ENCODE measurements around the gene PLOD3.

Gene PLOD3

GRCh38 chr7:101167645-101168411, 49.6 kb downstream of the PLOD3 start:
- ATAC-seq: no peak

GRCh38 chr7:101166909-101167644, 50.3 kb downstream of the PLOD3 start:
- no peak for ATAC-seq
- 0 out of 2 replicates have a peak, but pooled peaks have one; percentile 63 for TF ChIP-seq CSRNP3 (CRISPR knock-in tag; IDR thresholded peaks at IDR 0.05)
- TF ChIP-seq ZNF8 (CRISPR knock-in tag; IDR thresholded peaks at IDR 0.05): no peak
- TF ChIP-seq ZNF70 (CRISPR knock-in tag; IDR thresholded peaks at IDR 0.05): 0 out of 2 replicates have a peak, but pooled peaks have one; percentile 2
- no peak for TF ChIP-seq POU6F1 (CRISPR knock-in tag; IDR thresholded peaks at IDR 0.05; ENCODE audit: borderline replicate concordance, low read depth)
- TF ChIP-seq PATZ1 (CRISPR knock-in tag; IDR thresholded peaks at IDR 0.05; ENCODE audit: borderline replicate concordance): peak; percentile 28; the same call in 1 of the 2 replicates
- TF ChIP-seq, protein P1, sequence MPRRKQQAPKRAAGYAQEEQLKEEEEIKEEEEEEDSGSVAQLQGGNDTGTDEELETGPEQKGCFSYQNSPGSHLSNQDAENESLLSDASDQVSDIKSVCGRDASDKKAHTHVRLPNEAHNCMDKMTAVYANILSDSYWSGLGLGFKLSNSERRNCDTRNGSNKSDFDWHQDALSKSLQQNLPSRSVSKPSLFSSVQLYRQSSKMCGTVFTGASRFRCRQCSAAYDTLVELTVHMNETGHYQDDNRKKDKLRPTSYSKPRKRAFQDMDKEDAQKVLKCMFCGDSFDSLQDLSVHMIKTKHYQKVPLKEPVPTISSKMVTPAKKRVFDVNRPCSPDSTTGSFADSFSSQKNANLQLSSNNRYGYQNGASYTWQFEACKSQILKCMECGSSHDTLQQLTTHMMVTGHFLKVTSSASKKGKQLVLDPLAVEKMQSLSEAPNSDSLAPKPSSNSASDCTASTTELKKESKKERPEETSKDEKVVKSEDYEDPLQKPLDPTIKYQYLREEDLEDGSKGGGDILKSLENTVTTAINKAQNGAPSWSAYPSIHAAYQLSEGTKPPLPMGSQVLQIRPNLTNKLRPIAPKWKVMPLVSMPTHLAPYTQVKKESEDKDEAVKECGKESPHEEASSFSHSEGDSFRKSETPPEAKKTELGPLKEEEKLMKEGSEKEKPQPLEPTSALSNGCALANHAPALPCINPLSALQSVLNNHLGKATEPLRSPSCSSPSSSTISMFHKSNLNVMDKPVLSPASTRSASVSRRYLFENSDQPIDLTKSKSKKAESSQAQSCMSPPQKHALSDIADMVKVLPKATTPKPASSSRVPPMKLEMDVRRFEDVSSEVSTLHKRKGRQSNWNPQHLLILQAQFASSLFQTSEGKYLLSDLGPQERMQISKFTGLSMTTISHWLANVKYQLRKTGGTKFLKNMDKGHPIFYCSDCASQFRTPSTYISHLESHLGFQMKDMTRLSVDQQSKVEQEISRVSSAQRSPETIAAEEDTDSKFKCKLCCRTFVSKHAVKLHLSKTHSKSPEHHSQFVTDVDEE (CRISPR knock-in tag; IDR thresholded peaks at IDR 0.05): no peak
- no peak for TF ChIP-seq BACH2 (CRISPR knock-in tag; IDR thresholded peaks at IDR 0.05; ENCODE audit: borderline replicate concordance)
- TF ChIP-seq ZFP30 (CRISPR knock-in tag; IDR thresholded peaks at IDR 0.05): no peak
- TF ChIP-seq TOX (CRISPR knock-in tag; IDR thresholded peaks at IDR 0.05; ENCODE audit: borderline replicate concordance): no peak
- no peak; the same call in 1 of the 2 replicates for TF ChIP-seq SNAI2 (CRISPR knock-in tag; IDR thresholded peaks at IDR 0.05)
- no peak for TF ChIP-seq ESRRG (CRISPR knock-in tag; IDR thresholded peaks at IDR 0.05)
- TF ChIP-seq ISL1 (CRISPR knock-in tag; IDR thresholded peaks at IDR 0.05): no peak
- 0 out of 2 replicates have a peak, but pooled peaks have one; percentile 24 for TF ChIP-seq ZFP3 (CRISPR knock-in tag; IDR thresholded peaks at IDR 0.05)
- TF ChIP-seq ZNF565 (CRISPR knock-in tag; conservative IDR thresholded peaks at IDR 0.05; ENCODE audit: low read depth): no peak
- no peak for TF ChIP-seq GLIS3 (CRISPR knock-in tag; IDR thresholded peaks at IDR 0.05)
- no peak for TF ChIP-seq RARB (CRISPR knock-in tag; IDR thresholded peaks at IDR 0.05)
- TF ChIP-seq ARNTL (CRISPR knock-in tag; IDR thresholded peaks at IDR 0.05; ENCODE audit: borderline replicate concordance, low read depth): no peak
- no peak for TF ChIP-seq CSDC2 (CRISPR knock-in tag; IDR thresholded peaks at IDR 0.05)
- TF ChIP-seq ZC3H10 (CRISPR knock-in tag; IDR thresholded peaks at IDR 0.05): no peak
- TF ChIP-seq TCF4 (CRISPR knock-in tag; IDR thresholded peaks at IDR 0.05; ENCODE audit: borderline replicate concordance): peak; percentile 45; the same call in 1 of the 2 replicates

More at GRCh38 chr7:101167645-101168411, 49.6 kb downstream of the PLOD3 start:
- TF ChIP-seq RARB (CRISPR knock-in tag; IDR thresholded peaks at IDR 0.05) (no peak), ESRRG (CRISPR knock-in tag; IDR thresholded peaks at IDR 0.05) (no peak), ZC3H10 (CRISPR knock-in tag; IDR thresholded peaks at IDR 0.05) (no peak), GLIS3 (CRISPR knock-in tag; IDR thresholded peaks at IDR 0.05) (0 out of 2 replicates have a peak, but pooled peaks have one; percentile 42), TCF4 (CRISPR knock-in tag; IDR thresholded peaks at IDR 0.05; ENCODE audit: borderline replicate concordance) (peak; percentile 7; the same call in 1 of the 2 replicates), OSR1 (CRISPR knock-in tag; IDR thresholded peaks at IDR 0.05) (no peak), ZFP3 (CRISPR knock-in tag; IDR thresholded peaks at IDR 0.05) (no peak), CSRNP3 (CRISPR knock-in tag; IDR thresholded peaks at IDR 0.05) (no peak), SNAI2 (CRISPR knock-in tag; IDR thresholded peaks at IDR 0.05) (no peak), POU6F1 (CRISPR knock-in tag; IDR thresholded peaks at IDR 0.05; ENCODE audit: borderline replicate concordance, low read depth) (no peak), ZFP30 (CRISPR knock-in tag; IDR thresholded peaks at IDR 0.05) (no peak), PPARA (CRISPR knock-in tag; IDR thresholded peaks at IDR 0.05; ENCODE audit: borderline replicate concordance) (no peak), ZNF8 (CRISPR knock-in tag; IDR thresholded peaks at IDR 0.05) (no peak), ARNTL (CRISPR knock-in tag; IDR thresholded peaks at IDR 0.05; ENCODE audit: borderline replicate concordance, low read depth) (no peak)
